HCT116 (cell line): ENCODE data around the gene MICALL1. TPM values are rescaled to one million over a fixed set of nuclear protein-coding genes. Genes with fewer than 3 reads are reported as not detected.
A peak's percentile ranks its signal among the peaks of the same experiment; 100 is the strongest.

ENCODE experiments used
- ATAC-seq: fragments of 200-7000 bp; cut with Tn5 transposase; 2 replicates; pipeline ENCODE4 v1.9.1; 2020; ENCODE audit warnings: mild to moderate bottlenecking, moderate library complexity
- BruUV-seq: library from RNA; stranded (reverse); fragments of 400-500 nt; replicated peaks from 2 replicates; lab custom pipeline; 2021; lab: Mats Ljungman, UMichigan
- CTCF ChIA-PET: fragments of 300-600 bp; sonication (Branson Sonifier 250); formaldehyde crosslinking; loops from one replicate; lab custom pipeline; 2021; ENCODE audit warnings: antibody characterized with exemption; lab: Charles Lee
- POLR2A ChIA-PET: fragments of 300-600, 350-600 bp; sonication (Branson Sonifier 250); formaldehyde crosslinking; loops from one replicate; lab custom pipeline; 2021; ENCODE audit warnings: antibody characterized with exemption; lab: Charles Lee
- RAD21 ChIA-PET, 2 experiments: fragments of 300-600 bp; sonication (Branson Sonifier 250); formaldehyde crosslinking; loops; one replicate each; lab custom pipeline; 2023; ENCODE audit warnings: low total read pairs in 2 of 2; ENCODE audit not compliant: uncharacterized antibody in 2 of 2, unreplicated experiment in 2 of 2, low non-redundant PET in 1 of 2; lab: Charles Lee
- DNase-seq: peaks from one replicate; pipeline ENCODE4 v3.0.0-alpha.2; 2010; ENCODE audit warnings: low read depth, low spot score
- H2AFZ ChIP-seq: fragments of 200-600 bp; shearing (Covaris generic), sonication (generic); 2 replicates; pipeline ENCODE4 v1.6.1; 2017; ENCODE audit warnings: low read depth, mixed run types, mixed read lengths, antibody characterized with exemption, low read length; ENCODE audit not compliant: poor library complexity, severe bottlenecking
- H3K27ac ChIP-seq: 2 replicates; pipeline ENCODE4 v1.5.1; 2012; ENCODE audit warnings: low read depth, low read length
- H3K27me3 ChIP-seq: fragments of 200-600 bp; sonication (generic); 2 replicates; pipeline ENCODE4 v1.6.1; 2016; ENCODE audit warnings: mixed run types, low read length, mixed read lengths; ENCODE audit not compliant: insufficient read depth
- H3K36me3 ChIP-seq, 2 experiments: fragments of 200-500 bp in 1 of 2; fragments of 200-600 bp in 1 of 2; sonication (Bioruptor generic) in 1 of 2; sonication (generic) in 1 of 2; 2 replicates each; pipeline versions ENCODE4 v1.5.1 to v1.6.1; 2014 to 2016; ENCODE audit warnings: low read length in 2 of 2, inconsistent platforms in 1 of 2, mixed read lengths in 1 of 2, mixed run types in 1 of 2; ENCODE audit not compliant: insufficient read depth in 2 of 2, control insufficient read depth in 1 of 2
- H3K4me1 ChIP-seq, 2 experiments: fragments of 200-600 bp in 1 of 2; sonication (generic) in 1 of 2; 2 replicates each; pipeline versions ENCODE4 v1.5.1 to v1.6.1; 2012 to 2017; ENCODE audit warnings: low read length in 2 of 2, inconsistent platforms in 1 of 2, mild to moderate bottlenecking in 1 of 2, mixed read lengths in 1 of 2, mixed run types in 1 of 2, moderate library complexity in 1 of 2; ENCODE audit not compliant: insufficient read depth in 2 of 2, control insufficient read depth in 1 of 2
- H3K4me2 ChIP-seq: fragments of 200-600 bp; sonication (generic); 2 replicates; pipeline ENCODE4 v1.6.1; 2017; ENCODE audit warnings: mixed run types, low read length, mixed read lengths
- H3K4me3 ChIP-seq, 2 experiments: fragments of 200-600 bp in 1 of 2; sonication (generic) in 1 of 2; replicated peaks in 1 of 2; 2 replicates each; pipeline ENCODE4 v1.5.1; 2011 to 2016; ENCODE audit warnings: low read length in 2 of 2, control low read depth in 1 of 2, low read depth in 1 of 2, mild to moderate bottlenecking in 1 of 2, mixed read lengths in 1 of 2, mixed run types in 1 of 2
- H3K79me2 ChIP-seq: fragments of 200-600 bp; sonication (generic); 2 replicates; pipeline ENCODE4 v1.6.1; 2017; ENCODE audit warnings: mild to moderate bottlenecking, mixed run types, low read length, moderate library complexity, mixed read lengths; ENCODE audit not compliant: insufficient read depth
- H3K9ac ChIP-seq: fragments of 200-600 bp; sonication (generic); 2 replicates; pipeline ENCODE4 v1.6.1; 2016; ENCODE audit warnings: low read length, mixed read lengths
- H3K9me2 ChIP-seq: fragments of 200-600 bp; sonication (generic), shearing (Covaris generic); 2 replicates; pipeline ENCODE4 v1.6.1; 2017; ENCODE audit warnings: mixed run types, mild to moderate bottlenecking, moderate library complexity; ENCODE audit not compliant: insufficient read depth
- H3K9me3 ChIP-seq, 2 experiments: fragments of 200-500 bp in 1 of 2; fragments of 200-600 bp in 1 of 2; sonication (Bioruptor generic) in 1 of 2; sonication (generic) in 1 of 2; 2 replicates each; pipeline ENCODE4 v1.6.1; 2014 to 2017; ENCODE audit warnings: low read length in 2 of 2, mixed read lengths in 2 of 2, inconsistent platforms in 1 of 2, low read depth in 1 of 2, mild to moderate bottlenecking in 1 of 2, mixed run types in 1 of 2, moderate library complexity in 1 of 2; ENCODE audit not compliant: control insufficient read depth in 1 of 2, insufficient read depth in 1 of 2
- H4K20me1 ChIP-seq: fragments of 200-600 bp; sonication (generic), shearing (Covaris generic); 2 replicates; pipeline ENCODE4 v1.6.1; 2017; ENCODE audit warnings: mixed run types, mild to moderate bottlenecking, moderate library complexity; ENCODE audit not compliant: insufficient read depth
- EGR1 ChIP-seq: IDR thresholded peaks from 2 replicates; pipeline ENCODE4 v1.6.1; 2012; ENCODE audit warnings: low read depth
- ELF1 ChIP-seq: IDR thresholded peaks from 2 replicates; pipeline ENCODE4 v1.6.1; 2012; ENCODE audit warnings: low read depth, borderline replicate concordance
- FOSL1 ChIP-seq: IDR thresholded peaks from 2 replicates; pipeline ENCODE4 v1.6.1; 2012; ENCODE audit warnings: low read depth
- JUND ChIP-seq: IDR thresholded peaks from 2 replicates; pipeline ENCODE4 v1.6.1; 2012
- POLR2AphosphoS5 ChIP-seq: IDR thresholded peaks from 2 replicates; pipeline ENCODE4 v1.6.1; 2011; ENCODE audit warnings: mild to moderate bottlenecking, low read depth, low read length, moderate library complexity
- SP1 ChIP-seq: IDR thresholded peaks from 2 replicates; pipeline ENCODE4 v1.6.1; 2012; ENCODE audit warnings: low read depth
- YY1 ChIP-seq: IDR thresholded peaks from 2 replicates; pipeline ENCODE4 v1.6.1; 2011; ENCODE audit warnings: low read length, low read depth, moderate library complexity, mild to moderate bottlenecking; ENCODE audit not compliant: insufficient replicate concordance; ENCODE audit errors: extremely low read depth
- intact Hi-C: fragments of 100-400 bp; cut with micrococcal nuclease; formaldehyde crosslinking; loops from 2 replicates; pipeline ENCODE4 v1.10.0; 2022
- total RNA-seq: library from RNA; stranded (reverse); gene quantifications from one replicate; pipeline ENCODE4 v1.2.1, GENCODE V29; 2021; ENCODE audit not compliant: unreplicated experiment
- TF ChIP-seq, protein P1 (sequence below): IDR thresholded peaks from 2 replicates; pipeline ENCODE4 v1.6.1; 2012; ENCODE audit warnings: low read depth
- TF ChIP-seq, protein P2 (sequence below): IDR thresholded peaks from 2 replicates; pipeline ENCODE4 v1.6.1; 2012

MICALL1 gene
- total RNA-seq, 1 experiment from 2014 or later, result 35.2 TPM

GRCh38 chr22:37894939-37895670, 11.0 kb upstream of the MICALL1 start:
- Histone ChIP-seq H2AFZ (no peak overlapping the region), H3K27ac (peak overlapping the region; percentile 76), H3K9ac (peak overlapping the region; percentile 36; the same call in 1 of the 2 replicates), H3K36me3 (peaks cover 0 to under 1% of the 10 kb centered on the region in 2 experiments; a peak in 2 of 4 replicates), H3K4me2 (peak overlapping the region; percentile 61), H3K4me3 (peak overlapping the region in 1 of 2 experiments; percentile 25; a peak in 1 of 4 replicates), H3K27me3 (no peaks in the 10 kb centered on the region), H3K79me2 (no peaks in the 10 kb centered on the region)
- ChIA-PET POLR2A (interaction anchor here (0.8 to 2.2 kb wide), 2 partner anchors 10 to 88 kb away, joined by 3 to 11 read pairs; partner anchors contain the start of genes GCAT and MICALL1), CTCF (no interaction called here), RAD21 (interaction anchor here in 1 of 2 experiments (0.6 kb wide), 1 partner anchor 130 kb away, joined by 6 read pairs; no protein-coding TSS in a partner anchor)
- intact Hi-C loops, result no loop called here
- peak; percentile 7; the same call in 1 of the 2 replicates for ATAC-seq
- TF ChIP-seq, protein P1, sequence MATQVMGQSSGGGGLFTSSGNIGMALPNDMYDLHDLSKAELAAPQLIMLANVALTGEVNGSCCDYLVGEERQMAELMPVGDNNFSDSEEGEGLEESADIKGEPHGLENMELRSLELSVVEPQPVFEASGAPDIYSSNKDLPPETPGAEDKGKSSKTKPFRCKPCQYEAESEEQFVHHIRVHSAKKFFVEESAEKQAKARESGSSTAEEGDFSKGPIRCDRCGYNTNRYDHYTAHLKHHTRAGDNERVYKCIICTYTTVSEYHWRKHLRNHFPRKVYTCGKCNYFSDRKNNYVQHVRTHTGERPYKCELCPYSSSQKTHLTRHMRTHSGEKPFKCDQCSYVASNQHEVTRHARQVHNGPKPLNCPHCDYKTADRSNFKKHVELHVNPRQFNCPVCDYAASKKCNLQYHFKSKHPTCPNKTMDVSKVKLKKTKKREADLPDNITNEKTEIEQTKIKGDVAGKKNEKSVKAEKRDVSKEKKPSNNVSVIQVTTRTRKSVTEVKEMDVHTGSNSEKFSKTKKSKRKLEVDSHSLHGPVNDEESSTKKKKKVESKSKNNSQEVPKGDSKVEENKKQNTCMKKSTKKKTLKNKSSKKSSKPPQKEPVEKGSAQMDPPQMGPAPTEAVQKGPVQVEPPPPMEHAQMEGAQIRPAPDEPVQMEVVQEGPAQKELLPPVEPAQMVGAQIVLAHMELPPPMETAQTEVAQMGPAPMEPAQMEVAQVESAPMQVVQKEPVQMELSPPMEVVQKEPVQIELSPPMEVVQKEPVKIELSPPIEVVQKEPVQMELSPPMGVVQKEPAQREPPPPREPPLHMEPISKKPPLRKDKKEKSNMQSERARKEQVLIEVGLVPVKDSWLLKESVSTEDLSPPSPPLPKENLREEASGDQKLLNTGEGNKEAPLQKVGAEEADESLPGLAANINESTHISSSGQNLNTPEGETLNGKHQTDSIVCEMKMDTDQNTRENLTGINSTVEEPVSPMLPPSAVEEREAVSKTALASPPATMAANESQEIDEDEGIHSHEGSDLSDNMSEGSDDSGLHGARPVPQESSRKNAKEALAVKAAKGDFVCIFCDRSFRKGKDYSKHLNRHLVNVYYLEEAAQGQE, result no peak
- no peak for TF ChIP-seq EGR1
- TF ChIP-seq JUND, result no peak
- TF ChIP-seq YY1, result no peak
- TF ChIP-seq FOSL1, result no peak
- no peak for TF ChIP-seq ELF1
- peak; percentile 46; the same call in 1 of the 2 replicates for TF ChIP-seq SP1
- TF ChIP-seq, protein P2, sequence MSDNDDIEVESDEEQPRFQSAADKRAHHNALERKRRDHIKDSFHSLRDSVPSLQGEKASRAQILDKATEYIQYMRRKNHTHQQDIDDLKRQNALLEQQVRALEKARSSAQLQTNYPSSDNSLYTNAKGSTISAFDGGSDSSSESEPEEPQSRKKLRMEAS, result no peak
- 0 out of 2 replicates have a peak, but pooled peaks have one; percentile 5 for TF ChIP-seq POLR2AphosphoS5
- TF ChIP-seq, all 23 proteins: peak for 2
- DNase-seq, result no peak
- BruUV-seq, result no TSS peak
- H3K9me3 ChIP-seq, result no peaks in the 10 kb centered on the region
- H3K9me2 ChIP-seq, result no peaks in the 10 kb centered on the region
- no peaks in the 10 kb centered on the region for H4K20me1 ChIP-seq
- H3K4me1 ChIP-seq, result peaks cover 59 to 72% of the 10 kb centered on the region in 2 experiments
